K562 (cell line): Measurements from ENCODE around the gene MRPL52. TPM values are rescaled to one million over a fixed set of nuclear protein-coding genes. Genes with fewer than 3 reads are reported as not detected.
A peak's percentile ranks its signal among the peaks of the same experiment; 100 is the strongest.

Experiments used
- ATF1 ChIP-seq, 2 experiments: fragments of 450-650 bp in 1 of 2; IDR thresholded peaks; 2 replicates each; pipeline ENCODE4 v1.6.1; 2016; ENCODE audit warnings: missing compliant biosample characterization in 1 of 2, missing genetic modification characterization in 1 of 2
- FOXA3 ChIP-seq, 2 experiments: fragments of 450-650 bp in 1 of 2; sonication (generic) in 1 of 2; formaldehyde crosslinking; IDR thresholded peaks in 1 of 2; conservative IDR thresholded peaks in 1 of 2; 2 replicates each; pipeline versions ENCODE4 v1.4.0 to v1.8.0; 2020 to 2022; ENCODE audit warnings: mild to moderate bottlenecking in 2 of 2, missing genetic modification reagents in 1 of 2
- HNRNPLL ChIP-seq: fragments of 200-400 bp; formaldehyde crosslinking; IDR thresholded peaks from 2 replicates; pipeline ENCODE4 v1.6.1; 2017; ENCODE audit warnings: low read length, low read depth, mild to moderate bottlenecking; ENCODE audit not compliant: poor library complexity, severe bottlenecking
- MEF2A ChIP-seq: IDR thresholded peaks from 2 replicates; pipeline ENCODE4 v1.6.1; 2011; ENCODE audit warnings: low read depth, mild to moderate bottlenecking, low read length, moderate library complexity; ENCODE audit not compliant: control insufficient read depth
- NUFIP1 ChIP-seq: fragments of 450-650 bp; IDR thresholded peaks from 2 replicates; pipeline ENCODE4 v1.6.1; 2018; ENCODE audit not compliant: partially characterized antibody
- SOX6 ChIP-seq: fragments of 450-650 bp; IDR thresholded peaks from 2 replicates; pipeline ENCODE4 v1.6.1; 2014; ENCODE audit warnings: mild to moderate bottlenecking
- TRIM25 ChIP-seq: fragments of 450-650 bp; IDR thresholded peaks from 2 replicates; pipeline ENCODE4 v1.7.0; 2016; ENCODE audit warnings: borderline replicate concordance
- VEZF1 ChIP-seq: fragments of 200-800 bp; sonication (Bioruptor generic); IDR thresholded peaks from 2 replicates; pipeline ENCODE4 v1.6.1; 2017; ENCODE audit warnings: missing genetic modification characterization, missing compliant biosample characterization
- WHSC1 ChIP-seq: IDR thresholded peaks from one replicate; pipeline ENCODE4 v1.6.1; 2012; ENCODE audit warnings: low read length, control low read depth, inconsistent platforms
- ZNF740 ChIP-seq, 3 experiments: fragments of 200-800 bp in 1 of 3; sonication (Bioruptor generic) in 1 of 3; sonication (generic) in 1 of 3; formaldehyde crosslinking in 1 of 3; IDR thresholded peaks; 2 replicates each; pipeline versions ENCODE4 v1.6.1 to v1.8.0; 2016 to 2022; ENCODE audit warnings: mild to moderate bottlenecking in 2 of 3, missing compliant biosample characterization in 2 of 3, missing genetic modification characterization in 2 of 3, missing genetic modification reagents in 1 of 3
- polyA plus RNA-seq, 8 experiments: library from polyadenylated mRNA; depleted of rRNA in 4 of 8; stranded (reverse) in 5 of 8; unstranded in 3 of 8; fragments of >200 nt; fragmentation: Nextera tagmentation in 2 of 8; fragmentation: Illumina TruSeq in 1 of 8; extraction: Ambion mirVana in 2 of 8; extraction: Trizol in 1 of 8; gene quantifications; 2 replicates each; pipeline versions ENCODE4 v1.2.1 to v1.2.3, GENCODE V29; 2011 to 2014; ENCODE audit warnings: inconsistent platforms in 1 of 8, missing spikeins in 1 of 8
- total RNA-seq, 7 experiments: library from RNA; depleted of rRNA in 6 of 7; stranded (reverse); fragments of >200 nt in 6 of 7; fragmentation: Illumina TruSeq in 2 of 7; extraction: Trizol in 2 of 7; gene quantifications; 2 replicates each; pipeline versions ENCODE4 v1.2.1 to v1.2.3, GENCODE V29; 2011 to 2021; ENCODE audit warnings: low replicate concordance in 1 of 7
- TF ChIP-seq, protein P1 (sequence below): fragments of 450-650 bp; IDR thresholded peaks from 2 replicates; pipeline ENCODE4 v1.6.1; 2016

The MRPL52 gene
- total and polyA plus RNA-seq, 9 of the 15 experiments (the other 6 are each of a cell fraction or from before 2014, with no cell fraction given), result 56.5 to 213 (median 168) TPM

- TF ChIP-seq VEZF1, result peak; percentile 87
- TF ChIP-seq FOXA3 (CRISPR knock-in tag; conservative IDR thresholded peaks at IDR 0.05 in 1 of 2, IDR thresholded peaks at IDR 0.05 in 1 of 2), result no peak
- TF ChIP-seq ATF1 (CRISPR knock-in tag; IDR thresholded peaks at IDR 0.05), result no peak
- TF ChIP-seq ATF1 (tag; IDR thresholded peaks at IDR 0.05), result peak; percentile 33; the same call in 1 of the 2 replicates
- no peak for TF ChIP-seq NUFIP1
- no peak for TF ChIP-seq HNRNPLL
- no peak for TF ChIP-seq TRIM25
- TF ChIP-seq WHSC1, result no peak
- TF ChIP-seq ZNF740 (CRISPR knock-in tag; IDR thresholded peaks at IDR 0.05), result no peak
- peak in 1 of 2 experiments; percentile 51; a peak in 1 of 4 replicates for TF ChIP-seq ZNF740 (tag; IDR thresholded peaks at IDR 0.05)
- TF ChIP-seq, protein P1, sequence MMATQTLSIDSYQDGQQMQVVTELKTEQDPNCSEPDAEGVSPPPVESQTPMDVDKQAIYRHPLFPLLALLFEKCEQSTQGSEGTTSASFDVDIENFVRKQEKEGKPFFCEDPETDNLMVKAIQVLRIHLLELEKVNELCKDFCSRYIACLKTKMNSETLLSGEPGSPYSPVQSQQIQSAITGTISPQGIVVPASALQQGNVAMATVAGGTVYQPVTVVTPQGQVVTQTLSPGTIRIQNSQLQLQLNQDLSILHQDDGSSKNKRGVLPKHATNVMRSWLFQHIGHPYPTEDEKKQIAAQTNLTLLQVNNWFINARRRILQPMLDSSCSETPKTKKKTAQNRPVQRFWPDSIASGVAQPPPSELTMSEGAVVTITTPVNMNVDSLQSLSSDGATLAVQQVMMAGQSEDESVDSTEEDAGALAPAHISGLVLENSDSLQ, result peak; percentile 27; the same call in 1 of the 2 replicates
- no peak for TF ChIP-seq MEF2A
- TF ChIP-seq SOX6, result no peak
Observed at GRCh38 chr14:22882529-22883172, 53.0 kb downstream of the MRPL52 start (continued).
